ENCODE measurements around the gene MMP11. TPM values are rescaled to one million over a fixed set of nuclear protein-coding genes. Genes with fewer than 3 reads are reported as not detected.
A peak's percentile ranks its signal among the peaks of the same experiment; 100 is the strongest.

The MMP11 gene
- total RNA-seq, 1 donor from 2014 or later, result 4.4 TPM

GRCh38 chr22:23759566-23759965 lies 13.1 kb upstream of the MMP11 start:
- no peak for DNase-seq (ENCODE audit: low spot score)

- no peak for DNase-seq (ENCODE audit: low spot score)
These were observed 12.6 kb upstream of the MMP11 start for GRCh38 chr22:23760056-23760455.

DNA sequence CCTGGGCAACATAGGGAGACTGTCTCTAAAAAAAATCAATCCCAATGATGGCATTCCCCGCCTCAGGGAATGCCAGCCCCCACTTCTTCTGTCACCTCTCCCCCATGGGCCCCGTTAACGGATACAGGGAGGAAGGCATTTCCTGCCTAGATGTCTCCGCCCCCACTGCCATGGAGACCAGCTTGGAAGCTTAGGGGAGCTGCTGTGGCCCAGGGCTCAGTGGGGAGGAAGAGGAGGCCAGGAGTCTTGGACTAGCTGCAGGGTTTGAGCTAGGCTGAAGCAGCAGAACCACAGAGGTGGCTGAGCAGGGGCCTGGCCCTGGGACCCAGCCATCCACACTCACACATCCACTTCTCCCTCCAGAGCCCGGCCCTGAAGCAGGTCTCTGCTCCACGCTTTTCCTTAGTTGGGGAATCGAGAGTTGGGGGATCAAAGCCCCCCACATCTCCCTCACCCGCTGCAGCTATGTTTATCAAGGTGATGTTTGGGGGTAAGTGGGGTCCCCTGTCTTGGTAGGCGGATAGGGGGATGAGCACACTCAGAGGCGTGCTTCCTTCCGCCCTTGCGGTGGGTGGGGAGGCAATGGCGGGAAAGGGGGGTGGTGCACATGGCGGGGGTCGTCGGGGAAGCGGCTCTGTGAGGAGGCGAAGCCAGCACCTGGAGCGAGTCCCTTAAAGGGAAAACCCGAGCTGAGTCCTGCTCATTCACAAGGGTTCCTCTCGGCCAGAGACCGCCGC lies 9.6 kb upstream of the MMP11 start, which contains the start of gene C22orf15:
Gene C22orf15 (plus strand): TSS at position 149 of the 737 bp plus-strand sequence. CDS start 317 bp downstream, at position 466.
- no peak for DNase-seq (ENCODE audit: low spot score)

DNA sequence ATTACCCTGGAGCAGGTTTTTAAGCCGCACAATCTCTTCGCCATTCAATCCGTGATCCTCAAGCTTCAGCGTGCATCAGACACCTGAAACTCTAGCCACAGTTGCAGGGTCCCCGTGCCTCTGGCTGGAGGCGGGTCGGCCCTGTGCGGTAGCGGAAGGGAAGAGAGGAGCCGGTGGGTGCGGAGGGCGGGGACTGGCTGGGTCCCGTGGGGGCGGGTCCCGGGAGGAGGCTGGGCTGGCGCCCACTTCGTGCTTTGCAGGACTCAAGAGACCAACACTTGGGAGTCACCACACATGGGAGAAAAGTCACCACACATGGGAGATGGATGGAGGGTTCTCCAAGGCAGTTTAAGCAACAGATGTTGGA lies 9.1 kb upstream of the MMP11 start:
- DNase-seq (ENCODE audit: low spot score), result no peak

- no peak for DNase-seq (ENCODE audit: low spot score)
These were observed 8.7 kb upstream of the MMP11 start for GRCh38 chr22:23763954-23764353.

- no peak for DNase-seq (ENCODE audit: low spot score)
These were observed 7.5 kb upstream of the MMP11 start for GRCh38 chr22:23764899-23765881.

DNA sequence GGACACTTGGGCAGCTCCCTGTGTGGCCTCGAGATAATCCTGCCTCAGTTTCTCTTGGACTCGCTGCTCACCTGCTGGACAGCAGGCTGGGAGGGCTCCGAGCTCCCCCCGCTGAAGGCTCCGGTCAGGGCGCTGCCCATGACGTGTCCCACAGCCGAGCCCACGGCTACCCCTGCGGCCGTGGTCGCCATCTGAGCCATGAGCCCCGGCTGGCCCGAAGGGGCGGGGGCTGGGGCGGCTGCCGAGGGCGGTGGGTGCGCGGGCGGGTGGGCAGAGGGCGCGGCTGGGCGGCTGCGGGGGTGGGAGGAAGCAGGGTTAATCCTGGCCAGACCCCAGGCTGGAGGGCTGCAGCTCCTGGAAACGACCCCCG lies 5.4 kb upstream of the MMP11 start:
- DNase-seq (ENCODE audit: low spot score), result no peak

- DNase-seq (ENCODE audit: low spot score), result peak; percentile 83
These were observed 4.7 kb upstream of the MMP11 start, which contains the start of gene CHCHD10 for GRCh38 chr22:23767673-23768548. Gene CHCHD10 (minus strand): TSS chr22:23767972. CDS start chr22:23767874, 98 bp downstream.

GRCh38 chr22:23769321-23769965 lies 3.2 kb upstream of the MMP11 start:
- no peak for DNase-seq (ENCODE audit: low spot score)

DNA sequence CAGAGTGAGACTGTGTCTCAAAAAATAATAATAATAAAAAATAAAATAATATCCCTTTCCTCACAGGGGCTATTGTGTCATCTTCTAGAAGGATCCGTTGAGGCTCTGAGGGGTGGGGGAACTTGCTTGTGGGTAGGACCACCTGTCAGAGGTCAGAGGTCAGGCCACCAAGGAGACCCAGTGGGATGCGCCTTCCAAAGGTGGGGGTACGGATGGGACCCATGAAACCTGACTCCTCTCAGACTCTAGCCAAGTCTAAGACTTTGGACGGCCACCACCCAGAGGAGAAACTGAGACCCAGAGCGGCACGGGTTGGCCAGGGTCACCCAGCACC lies 367 bp upstream of the MMP11 start:
- DNase-seq (ENCODE audit: low spot score), result no peak

- no peak for DNase-seq (ENCODE audit: low spot score)
These were observed 949 bp downstream of the MMP11 start for GRCh38 chr22:23773483-23774113.

DNA sequence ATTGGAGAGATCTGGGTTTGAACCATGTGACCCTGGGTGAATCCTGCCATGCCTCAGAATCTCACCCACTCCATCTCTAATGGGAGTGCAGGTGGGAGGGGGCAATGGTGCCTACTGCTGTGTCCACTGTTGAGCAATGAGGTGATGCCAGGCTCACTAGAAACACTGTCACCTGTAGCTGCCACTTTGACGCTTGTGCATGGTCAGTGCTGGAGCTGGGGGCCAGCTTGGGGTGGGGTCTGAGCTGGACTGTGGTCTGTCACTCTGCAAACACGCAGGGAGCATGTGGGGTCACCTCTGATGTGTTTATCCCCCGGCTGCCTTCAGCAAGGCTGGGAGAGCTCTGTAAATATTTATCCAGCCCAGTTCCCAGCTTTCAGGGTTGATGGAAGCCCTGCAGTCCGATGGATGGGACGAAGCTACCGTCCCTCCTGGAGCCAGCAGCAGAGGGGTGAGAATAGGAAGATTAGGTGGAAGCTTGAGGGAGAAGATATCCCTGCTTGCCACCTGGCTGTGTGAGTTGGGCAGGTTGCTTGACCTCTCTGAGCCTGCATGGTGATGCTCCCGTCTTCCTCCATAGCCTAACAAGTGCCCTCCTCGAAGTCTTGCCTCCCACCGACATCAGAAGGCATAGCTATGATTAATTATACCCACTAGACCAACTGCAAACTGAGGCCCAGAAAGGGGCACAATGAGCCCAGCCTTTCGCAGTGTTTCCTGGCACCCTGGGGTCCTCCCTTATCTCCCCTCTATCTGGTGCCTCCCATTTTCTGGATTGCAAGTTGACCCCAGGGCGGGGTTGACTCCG lies 1.7 kb downstream of the MMP11 start:
- DNase-seq (ENCODE audit: low spot score), result no peak

DNA sequence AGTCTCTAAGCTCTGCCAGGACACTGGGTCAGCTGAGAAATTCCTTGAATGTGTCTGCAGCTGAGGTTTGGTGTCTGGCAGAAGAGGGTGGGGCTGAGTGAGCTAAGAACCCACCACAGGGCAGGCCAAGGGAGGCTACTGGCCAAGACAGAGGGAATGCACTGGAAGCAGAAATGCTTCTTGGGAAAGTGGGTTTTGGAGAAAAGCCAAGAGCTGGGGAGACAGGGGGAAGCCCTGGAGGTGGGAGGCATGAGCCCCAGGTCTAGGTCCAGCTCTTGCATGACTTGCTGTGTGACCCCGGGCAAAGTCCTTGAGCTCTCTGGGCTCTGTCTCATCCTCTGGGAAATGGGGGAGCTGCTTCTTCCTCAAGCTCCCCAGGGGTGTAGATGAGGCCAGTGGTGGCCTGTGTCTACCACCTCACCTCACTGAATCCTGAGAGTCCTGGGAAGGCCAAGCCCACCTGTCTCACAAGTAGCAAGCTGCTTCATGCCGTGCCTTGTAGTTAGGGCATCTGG lies 2.3 kb downstream of the MMP11 start:
- peak; percentile 42 for DNase-seq (ENCODE audit: low spot score)

DNA sequence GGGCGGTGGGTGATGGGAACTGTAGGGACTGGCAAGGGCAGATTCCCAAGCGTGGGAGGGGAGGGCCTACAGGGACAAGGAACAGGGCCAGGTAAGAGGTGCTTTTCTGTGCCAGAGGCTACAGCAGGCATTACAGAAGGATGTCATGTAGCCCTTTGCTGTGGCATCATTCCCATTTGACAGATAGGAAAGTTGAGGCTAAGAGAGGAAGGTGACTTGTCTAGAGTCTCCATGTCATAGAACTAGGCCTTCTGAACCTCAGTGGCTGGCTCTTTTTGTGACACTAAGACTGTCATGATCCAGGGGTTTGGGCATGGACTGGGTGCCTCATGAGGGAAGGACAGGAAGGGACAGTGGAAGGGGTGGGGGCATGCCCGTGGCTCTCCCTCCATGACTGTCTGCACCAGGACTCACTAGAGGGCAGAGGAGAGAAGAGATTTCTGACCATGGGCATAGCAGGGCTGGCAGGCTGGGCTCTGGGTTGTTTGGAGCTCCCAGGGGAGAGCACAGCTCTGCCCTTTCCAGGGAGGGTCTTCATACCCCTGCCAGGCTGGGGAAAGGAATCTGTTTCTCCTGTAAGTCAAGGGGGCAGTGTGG lies 3.2 kb downstream of the MMP11 start:
- no peak for DNase-seq (ENCODE audit: low spot score)

- DNase-seq (ENCODE audit: low spot score), result no peak
These were observed 5.3 kb downstream of the MMP11 start for GRCh38 chr22:23777776-23778576.

- DNase-seq (ENCODE audit: low spot score), result no peak
These were observed 5.9 kb downstream of the MMP11 start for GRCh38 chr22:23778577-23778900.

- no peak for DNase-seq (ENCODE audit: low spot score)
These were observed 6.4 kb downstream of the MMP11 start for GRCh38 chr22:23779083-23779482.

DNA sequence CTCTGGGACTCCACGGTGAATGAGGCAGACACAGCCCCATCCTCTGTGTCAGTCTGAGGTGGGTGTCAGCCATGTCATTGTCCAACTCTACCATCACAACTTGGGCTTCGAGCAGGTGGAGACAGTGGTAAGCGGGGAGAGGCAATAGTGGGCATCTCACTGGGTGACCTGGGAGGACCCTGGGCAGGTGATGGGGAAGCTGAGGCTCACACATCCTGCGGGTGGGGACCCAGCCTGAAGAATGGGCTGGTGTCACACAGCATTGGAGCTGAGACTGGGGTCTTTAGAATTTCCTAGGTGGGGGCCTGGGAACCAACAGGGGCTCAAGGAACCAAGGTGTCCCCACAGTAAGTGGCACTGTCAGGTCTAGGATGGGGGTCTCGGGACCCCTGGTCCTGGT lies 7.1 kb downstream of the MMP11 start:
- no peak for DNase-seq (ENCODE audit: low spot score)
